H9 (cell line): Measurements from ENCODE around the gene RASL12. TPM values are rescaled to one million over a fixed set of nuclear protein-coding genes. Genes with fewer than 3 reads are reported as not detected.

ENCODE experiments used
- DNase-seq: peaks from one replicate; pipeline ENCODE4 v3.0.0-alpha.2; 2017
- H2AFZ ChIP-seq: one replicate; pipeline ENCODE4 v1.6.1; 2013; ENCODE audit warnings: mild to moderate bottlenecking, low read length, control low read depth, moderate library complexity
- H2AK5ac ChIP-seq: 2 replicates; pipeline ENCODE4 v1.6.1; 2013; ENCODE audit warnings: low read length, control low read depth, mixed read lengths; ENCODE audit not compliant: insufficient read length
- H2BK120ac ChIP-seq: one replicate; pipeline ENCODE4 v1.6.1; 2013; ENCODE audit warnings: low read depth, mild to moderate bottlenecking, low read length, control low read depth, inconsistent platforms; ENCODE audit not compliant: poor library complexity, severe bottlenecking
- H2BK12ac ChIP-seq: 2 replicates; pipeline ENCODE4 v1.6.1; 2013; ENCODE audit warnings: low read length, control low read depth, mixed read lengths, low read depth; ENCODE audit not compliant: insufficient read length
- H2BK15ac ChIP-seq: 2 replicates; pipeline ENCODE4 v1.6.1; 2013; ENCODE audit warnings: low read depth, low read length, control low read depth
- H2BK20ac ChIP-seq: one replicate; pipeline ENCODE4 v1.6.1; 2013; ENCODE audit warnings: low read depth, mild to moderate bottlenecking, low read length, control low read depth, inconsistent platforms; ENCODE audit not compliant: poor library complexity, severe bottlenecking
- H2BK5ac ChIP-seq: 2 replicates; pipeline ENCODE4 v1.6.1; 2013; ENCODE audit warnings: low read length, control low read depth, mixed read lengths; ENCODE audit not compliant: insufficient read length
- H3K14ac ChIP-seq: 2 replicates; pipeline ENCODE4 v1.6.1; 2013; ENCODE audit warnings: low read length, control low read depth; ENCODE audit not compliant: insufficient read depth
- H3K18ac ChIP-seq: 2 replicates; pipeline ENCODE4 v1.6.1; 2013; ENCODE audit warnings: low read depth, mild to moderate bottlenecking, mixed read lengths, low read length, control low read depth; ENCODE audit not compliant: insufficient read length
- H3K23ac ChIP-seq: 2 replicates; pipeline ENCODE4 v1.6.1; 2013; ENCODE audit warnings: low read length, control low read depth, mixed read lengths, low read depth; ENCODE audit not compliant: insufficient read length
- H3K23me2 ChIP-seq: 2 replicates; pipeline ENCODE4 v1.6.1; 2013; ENCODE audit warnings: low read depth, mild to moderate bottlenecking, mixed read lengths, low read length, control low read depth; ENCODE audit not compliant: insufficient read length, poor library complexity, severe bottlenecking
- H3K27ac ChIP-seq: 2 replicates; pipeline ENCODE4 v1.5.1; 2013; ENCODE audit warnings: low read length, control low read depth, mixed read lengths, low read depth; ENCODE audit not compliant: insufficient read length
- H3K27me3 ChIP-seq: 2 replicates; pipeline ENCODE4 v1.6.1; 2013; ENCODE audit warnings: low read length, control low read depth, inconsistent platforms; ENCODE audit not compliant: insufficient read depth
- H3K4ac ChIP-seq: 2 replicates; pipeline ENCODE4 v1.6.1; 2013; ENCODE audit warnings: low read depth, mild to moderate bottlenecking, control low read depth, inconsistent platforms, low read length, moderate library complexity
- H3K4me1 ChIP-seq: 2 replicates; pipeline ENCODE4 v1.6.1; 2013; ENCODE audit warnings: low read length, control low read depth, inconsistent platforms; ENCODE audit not compliant: insufficient read depth
- H3K4me2 ChIP-seq: 2 replicates; pipeline ENCODE4 v1.6.1; 2013; ENCODE audit warnings: low read length, control low read depth, mixed read lengths; ENCODE audit not compliant: insufficient read length, insufficient read depth
- H3K56ac ChIP-seq: 2 replicates; pipeline ENCODE4 v1.6.1; 2013; ENCODE audit warnings: low read depth, mild to moderate bottlenecking, mixed read lengths, low read length, control low read depth; ENCODE audit not compliant: insufficient read length
- H3K79me1 ChIP-seq: 2 replicates; pipeline ENCODE4 v1.6.1; 2013; ENCODE audit warnings: low read depth, mild to moderate bottlenecking, moderate library complexity, low read length, control low read depth, inconsistent platforms; ENCODE audit not compliant: insufficient read depth, poor library complexity, severe bottlenecking
- H3K79me2 ChIP-seq: 2 replicates; pipeline ENCODE4 v1.6.1; 2013; ENCODE audit warnings: low read length, control low read depth, inconsistent platforms; ENCODE audit not compliant: insufficient read depth
- H3K9ac ChIP-seq: 2 replicates; pipeline ENCODE4 v1.6.1; 2013; ENCODE audit warnings: low read length, control low read depth, mixed read lengths; ENCODE audit not compliant: insufficient read length; ENCODE audit errors: extremely low read depth
- H3K9me3 ChIP-seq: one replicate; pipeline ENCODE4 v1.6.1; 2013; ENCODE audit warnings: low read depth, low read length, inconsistent platforms; ENCODE audit not compliant: control insufficient read depth
- H3T11ph ChIP-seq: one replicate; pipeline ENCODE4 v1.6.1; 2013; ENCODE audit warnings: mild to moderate bottlenecking, low read length, control low read depth, inconsistent platforms
- H4K20me1 ChIP-seq: one replicate; pipeline ENCODE4 v1.6.1; 2013; ENCODE audit not compliant: control insufficient read depth, insufficient read length, insufficient read depth
- H4K5ac ChIP-seq: 2 replicates; pipeline ENCODE4 v1.6.1; 2013; ENCODE audit warnings: low read depth, mild to moderate bottlenecking, mixed read lengths, low read length, control low read depth; ENCODE audit not compliant: insufficient read length
- H4K8ac ChIP-seq: replicated peaks from 2 replicates; pipeline ENCODE4 v1.6.1; 2013; ENCODE audit warnings: low read length, control low read depth, mixed read lengths, low read depth; ENCODE audit not compliant: insufficient read length
- H4K91ac ChIP-seq: 2 replicates; pipeline ENCODE4 v1.6.1; 2013; ENCODE audit warnings: low read depth, mild to moderate bottlenecking, moderate library complexity, mixed read lengths, low read length, control low read depth; ENCODE audit not compliant: insufficient read length
- H3K27ac Mint-ChIP-seq, 3 experiments: 2 replicates in 2 of 3; 3 replicates in 1 of 3; pipeline ENCODE4 v1.8.0; 2020 to 2021; ENCODE audit warnings: mixed read lengths in 3 of 3, mild to moderate bottlenecking in 1 of 3, moderate library complexity in 1 of 3
- H3K27me3 Mint-ChIP-seq: 2 replicates; pipeline ENCODE4 v1.8.0; 2021; ENCODE audit warnings: low read depth, mild to moderate bottlenecking, moderate library complexity, mixed read lengths
- H3K36me3 Mint-ChIP-seq, 3 experiments: 2 replicates in 2 of 3; 3 replicates in 1 of 3; pipeline ENCODE4 v1.8.0; 2020 to 2021; ENCODE audit warnings: low read depth in 3 of 3, mixed read lengths in 3 of 3; ENCODE audit not compliant: insufficient read depth in 1 of 3
- H3K4me1 Mint-ChIP-seq, 2 experiments: 2 replicates each; pipeline ENCODE4 v1.8.0; 2020; ENCODE audit warnings: mixed read lengths in 2 of 2
- H3K4me3 Mint-ChIP-seq, 2 experiments: 2 replicates in 1 of 2; 3 replicates in 1 of 2; pipeline ENCODE4 v1.8.0; 2020 to 2021; ENCODE audit warnings: mild to moderate bottlenecking in 2 of 2, mixed read lengths in 2 of 2, moderate library complexity in 1 of 2
- H3K9me3 Mint-ChIP-seq, 2 experiments: 2 replicates in 1 of 2; 3 replicates in 1 of 2; pipeline ENCODE4 v1.8.0; 2020; ENCODE audit warnings: mild to moderate bottlenecking in 2 of 2, mixed read lengths in 2 of 2, moderate library complexity in 1 of 2
- CTCF ChIP-seq: fragments of 200-600 bp; sonication (generic); conservative IDR thresholded peaks from 3 replicates; pipeline ENCODE4 v1.8.0; 2021; ENCODE audit warnings: antibody characterized with exemption, mild to moderate bottlenecking
- WGBS: extraction: QIAGEN DNeasy Blood & Tissue Kit; methylation state at CpG from one replicate; pipeline ENCODE4 v1.1.7; 2013; ENCODE audit warnings: missing lambda C conversion rate, low lambda C conversion rate, mixed read lengths; ENCODE audit not compliant: insufficient read length; ENCODE audit errors: extremely low coverage; 5-methylcytosine and 5-hydroxymethylcytosine counted together
- total RNA-seq: library from RNA; stranded (reverse); gene quantifications from 2 replicates; pipeline ENCODE4 v1.2.1, GENCODE V29; 2021

RASL12 gene
- total RNA-seq, 1 experiment from 2014 or later = 7.5 TPM

GRCh38 chr15:65058394-65059368 is 9.1 kb downstream of the RASL12 start:
- H4K8ac ChIP-seq = no peak overlapping the region
- no peak overlapping the region for H2BK20ac ChIP-seq
- H3K23ac ChIP-seq = no peak overlapping the region
- TF ChIP-seq CTCF = no peak
- no peak overlapping the region for H3K27ac Mint-ChIP-seq
- no peak overlapping the region for H3K4me2 ChIP-seq
- no peaks in the 10 kb centered on the region for H3K4me1 Mint-ChIP-seq
- no peaks in the 10 kb centered on the region for H4K20me1 ChIP-seq
- H3K27ac ChIP-seq = no peak overlapping the region
- H4K5ac ChIP-seq = no peak overlapping the region
- H3K4ac ChIP-seq = no peak overlapping the region
- H4K91ac ChIP-seq = no peak overlapping the region
- WGBS = no CpG with 5 or more reads among the region's 16 CpGs
- H3K36me3 Mint-ChIP-seq = peaks cover 0 to 7% (median 6%) of the 10 kb centered on the region in 3 experiments; a peak in 3 of 7 replicates
- no peaks in the 10 kb centered on the region for H3K9me3 Mint-ChIP-seq
- no peaks in the 10 kb centered on the region for H3K79me2 ChIP-seq
- no peak overlapping the region for H3K9ac ChIP-seq
- H2BK15ac ChIP-seq = no peak overlapping the region
- H3K4me1 ChIP-seq = no peaks in the 10 kb centered on the region
- H3K23me2 ChIP-seq = no peaks in the 10 kb centered on the region
- no peak overlapping the region for H2BK5ac ChIP-seq
- H3K27me3 Mint-ChIP-seq = no peaks in the 10 kb centered on the region
- DNase-seq = no peak
- H2AK5ac ChIP-seq = no peak overlapping the region
- H3K27me3 ChIP-seq = no peaks in the 10 kb centered on the region
- no peaks in the 10 kb centered on the region for H3K9me3 ChIP-seq
- H3K18ac ChIP-seq = no peak overlapping the region
- H3K79me1 ChIP-seq = no peaks in the 10 kb centered on the region
- H3K56ac ChIP-seq = no peak overlapping the region
- H2AFZ ChIP-seq = no peak overlapping the region
- H3T11ph ChIP-seq = no peak overlapping the region
- H2BK120ac ChIP-seq = no peak overlapping the region
- H3K14ac ChIP-seq = no peak overlapping the region
- H3K4me3 Mint-ChIP-seq = no peak overlapping the region
- H2BK12ac ChIP-seq = no peak overlapping the region
